Aorta (tissue), 5 donors: ENCODE measurements around the gene TMEM242. TPM values are rescaled to one million over a fixed set of nuclear protein-coding genes. Genes with fewer than 3 reads are reported as not detected.
"Not testable (repeated sequence)": the region's sequence is repeated elsewhere in the genome, so short reads cannot be mapped to it uniquely, and the experiment has no call there.

Experiments
- ATAC-seq: fragments of 200-7000 bp; cut with Tn5 transposase; one replicate; pipeline ENCODE4 v1.9.1; 2022; ENCODE audit warnings: moderate library complexity; ENCODE audit not compliant: low FRiP score
- DNase-seq, 2 donors: peaks; one replicate each; pipeline ENCODE4 v3.0.0-alpha.2; 2020
- H3K27ac ChIP-seq, 2 donors: one replicate each; pipeline ENCODE4 v1.5.1; 2013; ENCODE audit warnings: low read length in 2 of 2, mild to moderate bottlenecking in 2 of 2, moderate library complexity in 2 of 2, control low read depth in 1 of 2, inconsistent platforms in 1 of 2, low read depth in 1 of 2
- H3K27me3 ChIP-seq, 2 donors: one replicate each; pipeline ENCODE4 v1.6.1; 2013; ENCODE audit warnings: control low read depth in 1 of 2, low read length in 1 of 2, mild to moderate bottlenecking in 1 of 2, moderate library complexity in 1 of 2; ENCODE audit not compliant: insufficient read depth in 2 of 2, control insufficient read depth in 1 of 2
- H3K36me3 ChIP-seq, 2 donors: one replicate each; pipeline ENCODE4 v1.6.1; 2013; ENCODE audit warnings: control low read depth in 1 of 2, low read length in 1 of 2, mild to moderate bottlenecking in 1 of 2; ENCODE audit not compliant: insufficient read depth in 2 of 2, control insufficient read depth in 1 of 2
- H3K4me1 ChIP-seq, 2 donors: one replicate each; pipeline ENCODE4 v1.6.1; 2013; ENCODE audit warnings: low read length in 2 of 2, control low read depth in 1 of 2, mild to moderate bottlenecking in 1 of 2, moderate library complexity in 1 of 2; ENCODE audit not compliant: insufficient read depth in 2 of 2, control insufficient read depth in 1 of 2
- H3K4me3 ChIP-seq, 2 donors: one replicate each; pipeline ENCODE4 v1.5.1; 2013; ENCODE audit warnings: low read length in 2 of 2, control low read depth in 1 of 2, mild to moderate bottlenecking in 1 of 2
- H3K9me3 ChIP-seq: one replicate; pipeline ENCODE4 v1.6.1; 2013; ENCODE audit warnings: mild to moderate bottlenecking, low read length; ENCODE audit not compliant: control insufficient read depth
- WGBS, 2 donors: extraction: QIAGEN DNeasy Blood & Tissue Kit; methylation state at CpG; one replicate each; pipeline ENCODE4 v1.1.7; 2013; 5-methylcytosine and 5-hydroxymethylcytosine counted together
- intact Hi-C, 2 donors: fragments of 100-400 bp; cut with DNase I; formaldehyde crosslinking; loops; one replicate each; pipeline versions ENCODE4 v1.14.2 to v1.15.0; 2022
- polyA plus RNA-seq, 2 donors: library from polyadenylated mRNA; stranded (reverse); fragments of 200-250 nt; gene quantifications; one replicate each; pipeline ENCODE4 v1.2.3, GENCODE V29; 2013
- total RNA-seq, 2 donors: library from RNA; stranded (reverse); fragmentation: NEBNext Ultra II Directional; extraction: Animal tissue kit (Norgen Biotek cat#: 25700); gene quantifications; one replicate each; pipeline ENCODE4 v1.2.1, GENCODE V29; 2021
- donor health status: healthy with polysubstance abuse.
- donor health status: Bipolar disorder and iron deficiency.
- donor health status: DM: no; HTN: no; CAD: no.
- donor health status: DM: no; HTN: no; CAD: no.
- donor health status: DM: yes; HTN: yes; CAD: no.

The TMEM242 gene
- total and polyA plus RNA-seq, 4 donors: 12.0 to 17.5 (median 15.1) TPM

DNA sequence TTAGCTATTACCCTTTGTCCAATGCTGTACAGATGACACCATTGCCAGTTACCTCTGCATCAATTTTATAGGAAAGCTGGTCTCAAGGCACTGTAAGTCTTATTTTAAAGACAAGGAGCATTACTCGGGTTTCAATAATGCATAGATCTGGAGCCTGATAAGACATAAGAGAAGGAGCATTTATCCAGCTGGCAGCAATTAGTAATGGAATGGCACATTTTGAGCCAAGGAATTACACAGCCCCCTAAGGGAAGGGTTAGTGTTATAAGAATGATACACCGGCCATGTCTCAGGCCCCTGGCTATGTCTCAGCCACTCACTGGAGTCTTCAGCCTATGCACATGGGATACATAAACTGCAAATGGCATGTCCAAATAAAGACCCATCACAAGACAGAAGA, 23.1 kb upstream of the TMEM242 start:
- no peak for ATAC-seq

GRCh38 chr6:157343732-157344131, 20.4 kb upstream of the TMEM242 start:
- Histone ChIP-seq H3K4me3 (no peak overlapping the region), H3K9me3 (no peaks in the 10 kb centered on the region), H3K27me3 (no peaks in the 10 kb centered on the region), H3K36me3 (no peaks in the 10 kb centered on the region), H3K4me1 (no peaks in the 10 kb centered on the region), H3K27ac (no peak overlapping the region)
- ATAC-seq: no peak
- 41 to 46% methylated on average over 4 of the region's 4 CpGs for WGBS, 2 donors
- intact Hi-C loops: no loop called here
- no peak for DNase-seq

More for the DNA sequence above, 23.1 kb upstream of the TMEM242 start:
- no peak for DNase-seq
- Histone ChIP-seq H3K4me3 (no peak overlapping the region), H3K9me3 (peaks cover 1% of the 10 kb centered on the region), H3K4me1 (no peaks in the 10 kb centered on the region), H3K36me3 (no peaks in the 10 kb centered on the region), H3K27ac (no peak overlapping the region), H3K27me3 (no peaks in the 10 kb centered on the region)
- 47 to 48% methylated on average over 2 of the region's 2 CpGs for WGBS, 2 donors
- intact Hi-C loops: no loop called here

- Histone ChIP-seq H3K27me3 (no peaks in the 10 kb centered on the region), H3K4me3 (no peak overlapping the region), H3K27ac (no peak overlapping the region), H3K4me1 (no peaks in the 10 kb centered on the region), H3K36me3 (no peaks in the 10 kb centered on the region), H3K9me3 (no peaks in the 10 kb centered on the region)
- intact Hi-C loops: no loop called here
- 88 to 89% methylated on average over 1 of the region's 1 CpG for WGBS, 2 donors
- ATAC-seq (no peak), DNase-seq (no peak)
Measured at GRCh38 chr6:157339432-157339831, 16.1 kb upstream of the TMEM242 start.

DNA sequence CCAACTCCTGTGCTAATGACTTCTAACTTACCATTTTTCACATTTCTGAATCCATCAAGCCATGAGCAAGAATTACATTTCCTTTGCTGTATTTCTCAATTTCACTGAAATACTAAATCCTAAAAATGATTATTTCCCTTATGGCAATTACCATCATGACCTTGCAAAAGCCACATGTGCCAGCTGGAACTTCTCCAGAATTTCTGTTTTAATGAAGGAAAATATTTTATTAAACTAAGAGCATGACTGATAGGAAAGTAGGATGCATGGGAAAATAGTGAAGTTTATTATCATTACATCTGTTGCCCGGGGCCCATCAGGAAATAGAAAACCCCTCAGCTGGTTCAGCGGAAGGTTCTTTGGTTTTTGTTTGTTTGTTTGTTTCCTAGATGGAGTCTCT, 14.4 kb upstream of the TMEM242 start:
- Histone ChIP-seq H3K4me1 (no peaks in the 10 kb centered on the region), H3K9me3 (no peaks in the 10 kb centered on the region), H3K4me3 (no peak overlapping the region), H3K36me3 (no peaks in the 10 kb centered on the region), H3K27ac (no peak overlapping the region), H3K27me3 (no peaks in the 10 kb centered on the region)
- intact Hi-C loops: no loop called here
- 64 to 68% methylated on average over 2 of the region's 2 CpGs for WGBS, 2 donors
- ATAC-seq (no peak), DNase-seq (no peak)

DNA sequence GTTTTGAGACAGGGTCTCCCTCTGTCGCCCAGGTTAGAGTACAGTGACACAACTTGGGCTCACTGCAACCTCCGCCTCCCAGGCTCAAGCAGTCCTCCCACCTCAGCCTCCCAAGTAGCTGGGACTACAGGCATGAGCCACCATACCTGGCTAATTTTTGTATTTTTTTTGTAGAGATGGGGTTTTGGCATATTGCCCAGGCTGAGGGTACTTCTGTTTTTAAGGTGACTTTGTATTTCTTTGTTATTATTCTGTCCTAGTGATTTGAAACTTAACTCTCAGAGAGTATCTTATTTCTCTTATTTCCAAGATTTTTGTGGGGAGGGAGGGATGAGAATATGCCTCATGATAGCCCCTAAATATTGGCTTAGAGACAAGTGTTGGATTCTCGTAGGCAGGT, 14.0 kb upstream of the TMEM242 start:
- H3K27me3 ChIP-seq, H3K36me3 ChIP-seq, H3K4me1 ChIP-seq, H3K9me3 ChIP-seq, DNase-seq, H3K27ac ChIP-seq, H3K4me3 ChIP-seq, ATAC-seq, intact Hi-C loops: not testable (repeated sequence)
- 71 to 79% methylated on average over 3 of the region's 3 CpGs for WGBS, 2 donors

- H3K4me3 ChIP-seq: no peak overlapping the region
- DNase-seq (no peak), ATAC-seq (no peak)
- 46 to 48% methylated on average over 6 of the region's 6 CpGs for WGBS, 2 donors
- H3K9me3 ChIP-seq: no peaks in the 10 kb centered on the region
- no peaks in the 10 kb centered on the region for H3K27me3 ChIP-seq
- intact Hi-C loops: no loop called here
- no peaks in the 10 kb centered on the region for H3K4me1 ChIP-seq
- H3K36me3 ChIP-seq: no peaks in the 10 kb centered on the region
- no peak overlapping the region for H3K27ac ChIP-seq
Measured at GRCh38 chr6:157335829-157336228, 12.5 kb upstream of the TMEM242 start.

GRCh38 chr6:157333956-157334355, 10.6 kb upstream of the TMEM242 start:
- ATAC-seq: no peak
- Histone ChIP-seq H3K27me3 (no peaks in the 10 kb centered on the region), H3K4me1 (no peaks in the 10 kb centered on the region), H3K9me3 (no peaks in the 10 kb centered on the region), H3K36me3 (no peaks in the 10 kb centered on the region), H3K27ac (no peak overlapping the region), H3K4me3 (no peak overlapping the region)
- 90 to 92% methylated on average over 3 of the region's 3 CpGs for WGBS, 2 donors
- DNase-seq: no peak
- intact Hi-C loops: no loop called here

- ATAC-seq (no peak), DNase-seq (no peak)
- intact Hi-C loops: no loop called here
- WGBS, 2 donors: 90 to 97% methylated on average over 4 of the region's 4 CpGs
- Histone ChIP-seq H3K27me3 (no peaks in the 10 kb centered on the region), H3K4me3 (no peak overlapping the region), H3K4me1 (no peaks in the 10 kb centered on the region), H3K36me3 (no peaks in the 10 kb centered on the region), H3K9me3 (no peaks in the 10 kb centered on the region), H3K27ac (no peak overlapping the region)
Measured at GRCh38 chr6:157333537-157333936, 10.2 kb upstream of the TMEM242 start.

- Histone ChIP-seq H3K9me3 (no peaks in the 10 kb centered on the region), H3K27me3 (no peaks in the 10 kb centered on the region), H3K27ac (no peak overlapping the region), H3K36me3 (no peaks in the 10 kb centered on the region), H3K4me1 (no peaks in the 10 kb centered on the region), H3K4me3 (no peak overlapping the region)
- 67 to 82% methylated on average over 7 of the region's 7 CpGs for WGBS, 2 donors
- intact Hi-C loops: no loop called here
- ATAC-seq (no peak), DNase-seq (no peak)
Measured at GRCh38 chr6:157332813-157333212, 9.5 kb upstream of the TMEM242 start.
